Immature natural killer cell (primary cell): ENCODE results near the gene GSC. TPM values are rescaled to one million over a fixed set of nuclear protein-coding genes. Genes with fewer than 3 reads are reported as not detected.
A peak's percentile ranks its signal among the peaks of the same experiment; 100 is the strongest.

Experiments
- DNase-seq, 3 donors: peaks; one replicate each; pipeline ENCODE4 v3.0.0; 2022; ENCODE audit warnings: mixed read lengths in 1 of 3
- H3K27ac Mint-ChIP-seq, 6 donors: one replicate each; pipeline ENCODE4 v1.8.0; 2020; ENCODE audit warnings: mixed read lengths in 6 of 6, mild to moderate bottlenecking in 5 of 6, inconsistent platforms in 4 of 6, moderate library complexity in 3 of 6
- H3K27me3 Mint-ChIP-seq, 3 donors: one replicate each; pipeline ENCODE4 v1.8.0; 2020 to 2021; ENCODE audit warnings: low read depth in 3 of 3, mild to moderate bottlenecking in 3 of 3, mixed read lengths in 3 of 3, moderate library complexity in 3 of 3, inconsistent platforms in 1 of 3
- H3K36me3 Mint-ChIP-seq, 3 donors: one replicate each; pipeline ENCODE4 v1.8.0; 2020; ENCODE audit warnings: mixed read lengths in 3 of 3, inconsistent platforms in 2 of 3, mild to moderate bottlenecking in 2 of 3
- H3K4me1 Mint-ChIP-seq, 2 donors: one replicate each; pipeline ENCODE4 v1.8.0; 2020; ENCODE audit warnings: inconsistent platforms in 2 of 2, mild to moderate bottlenecking in 2 of 2, mixed read lengths in 2 of 2, moderate library complexity in 1 of 2
- H3K4me3 Mint-ChIP-seq, 5 donors: one replicate each; pipeline ENCODE4 v1.8.0; 2020; ENCODE audit warnings: mild to moderate bottlenecking in 5 of 5, mixed read lengths in 5 of 5, inconsistent platforms in 3 of 5, moderate library complexity in 3 of 5
- H3K9me3 Mint-ChIP-seq, 6 donors: one replicate each; pipeline ENCODE4 v1.8.0; 2020; ENCODE audit warnings: mild to moderate bottlenecking in 6 of 6, mixed read lengths in 6 of 6, inconsistent platforms in 4 of 6, moderate library complexity in 3 of 6
- polyA plus RNA-seq, 3 donors: library from polyadenylated mRNA; unstranded; fragments of 300-500 nt; fragmentation: Illumina TruSeq; gene quantifications; one replicate each; pipeline ENCODE4 v1.2.3, GENCODE V29; 2021

The GSC gene
- polyA plus RNA-seq, 3 donors from 2014 or later, result not detected

DNA sequence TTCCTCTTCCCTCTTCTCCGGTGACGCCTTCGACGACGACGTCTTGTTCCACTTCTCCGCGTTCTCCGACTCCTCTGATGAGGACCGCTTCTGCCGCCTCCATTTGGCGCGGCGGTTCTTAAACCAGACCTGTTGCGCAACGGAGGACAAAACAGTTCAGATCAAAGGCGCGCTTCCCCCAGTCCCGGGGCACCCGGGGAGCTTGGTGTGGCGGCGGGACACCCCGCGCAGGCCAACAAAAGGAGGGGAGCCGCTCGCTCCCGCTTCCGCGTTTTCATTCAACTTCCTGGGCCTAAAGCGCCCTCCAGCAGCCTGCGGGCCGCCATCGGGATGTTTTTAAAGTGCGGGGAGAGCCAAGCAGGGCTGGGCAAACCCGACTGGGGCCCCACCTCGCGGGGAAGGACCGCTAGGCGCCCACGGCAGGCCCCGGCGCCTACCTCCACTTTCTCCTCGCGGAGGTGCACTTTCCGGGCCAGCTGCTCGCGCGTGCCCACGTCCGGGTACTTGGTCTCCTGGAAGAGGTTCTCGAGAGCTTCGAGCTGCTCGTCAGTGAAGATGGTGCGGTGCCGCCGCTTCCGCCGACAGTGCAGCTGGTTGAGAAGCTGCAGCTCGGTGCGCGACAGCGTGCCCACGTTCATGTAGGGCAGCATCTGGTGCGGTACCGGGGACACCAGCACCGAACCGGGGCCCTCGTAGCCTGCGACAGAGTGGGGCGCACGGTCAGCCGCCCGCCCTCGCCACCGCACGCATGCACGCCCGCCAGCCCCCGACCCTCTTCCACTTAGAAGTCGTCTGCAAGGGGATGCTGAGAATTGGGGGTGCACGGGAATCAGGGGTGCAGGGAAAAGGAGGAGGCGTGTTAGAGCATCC lies 1.2 kb downstream of the GSC start:
- Mint-ChIP-seq H3K9me3 (no peaks in the 10 kb centered on the region), H3K36me3 (peaks cover 0 to 6% (median 0%) of the 10 kb centered on the region in 3 donors), H3K4me3 (peak overlapping the region; percentile 69 to 88 (median 82)), H3K27me3 (peaks cover 36 to 47% (median 44%) of the 10 kb centered on the region in 3 donors), H3K27ac (peak overlapping the region in 1 of 6 donors; percentile 69), H3K4me1 (peaks cover 6 to 16% of the 10 kb centered on the region in 2 donors)
- peak in 2 of 3 donors; percentile 12 to 44 for DNase-seq

DNA sequence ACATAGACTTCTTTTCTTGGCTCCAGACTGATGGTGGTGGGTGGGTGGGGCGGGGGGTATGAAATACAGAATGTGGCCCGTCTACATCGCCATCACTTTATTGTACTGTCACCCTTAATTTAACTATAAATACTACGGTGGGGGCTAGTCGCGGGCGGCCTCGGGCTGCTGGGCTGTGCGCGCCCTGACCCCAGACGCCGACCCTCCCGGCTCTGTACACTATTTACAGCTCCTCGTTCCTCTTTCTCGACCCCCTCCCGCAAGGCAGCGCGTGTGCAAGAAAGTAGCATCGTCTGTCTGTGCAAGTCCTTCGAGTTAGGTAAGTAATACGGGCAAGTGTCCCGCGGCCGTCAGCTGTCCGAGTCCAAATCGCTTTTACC lies 1.8 kb downstream of the GSC start:
- H3K27ac Mint-ChIP-seq, result peak overlapping the region in 1 of 6 donors; percentile 69
- peaks cover 0 to 6% (median 0%) of the 10 kb centered on the region in 3 donors for H3K36me3 Mint-ChIP-seq

DNA sequence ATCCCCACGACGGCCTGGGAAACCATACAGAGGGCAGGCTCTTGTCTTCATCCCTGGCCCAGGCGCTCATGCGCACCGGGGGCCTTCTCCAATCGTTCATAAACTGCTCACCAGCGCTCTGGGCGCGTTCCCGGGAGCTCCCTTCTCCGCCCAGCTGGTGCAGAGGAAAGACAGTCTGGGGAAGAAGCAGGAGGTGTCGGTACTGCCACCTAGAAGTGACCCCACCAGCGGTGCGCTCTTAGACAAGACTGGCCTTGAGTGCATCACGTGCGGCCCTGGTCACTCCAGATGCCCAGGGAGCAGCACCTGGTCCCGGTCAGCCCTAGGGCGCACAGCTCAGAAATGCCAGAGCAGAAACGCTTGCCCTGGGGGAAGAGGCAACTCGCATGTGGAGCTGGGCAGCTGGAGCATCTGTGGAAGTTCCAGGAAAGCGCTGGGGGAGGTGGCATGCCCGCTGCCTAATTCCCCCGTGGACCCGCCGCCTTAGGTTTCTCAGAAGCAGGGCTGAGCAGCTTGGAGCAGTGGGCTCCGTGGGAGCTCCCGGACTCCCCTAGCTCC lies 2.5 kb downstream of the GSC start:
- H3K4me3 Mint-ChIP-seq, result peak overlapping the region in 2 of 5 donors; percentile 57 to 70
- peaks cover 0 to 6% (median 0%) of the 10 kb centered on the region in 3 donors for H3K36me3 Mint-ChIP-seq
- no peak overlapping the region for H3K27ac Mint-ChIP-seq
- peaks cover 23 to 43% (median 32%) of the 10 kb centered on the region in 3 donors for H3K27me3 Mint-ChIP-seq
- H3K4me1 Mint-ChIP-seq, result peaks cover 6 to 14% of the 10 kb centered on the region in 2 donors
- H3K9me3 Mint-ChIP-seq, result no peaks in the 10 kb centered on the region
- DNase-seq, result no peak

More for the DNA sequence above, 1.8 kb downstream of the GSC start:
- Mint-ChIP-seq H3K4me3 (peak overlapping the region; percentile 47 to 88 (median 82)), H3K4me1 (peaks cover 6 to 14% of the 10 kb centered on the region in 2 donors), H3K9me3 (no peaks in the 10 kb centered on the region), H3K27me3 (peaks cover 30 to 46% (median 38%) of the 10 kb centered on the region in 3 donors)
- no peak for DNase-seq

DNA sequence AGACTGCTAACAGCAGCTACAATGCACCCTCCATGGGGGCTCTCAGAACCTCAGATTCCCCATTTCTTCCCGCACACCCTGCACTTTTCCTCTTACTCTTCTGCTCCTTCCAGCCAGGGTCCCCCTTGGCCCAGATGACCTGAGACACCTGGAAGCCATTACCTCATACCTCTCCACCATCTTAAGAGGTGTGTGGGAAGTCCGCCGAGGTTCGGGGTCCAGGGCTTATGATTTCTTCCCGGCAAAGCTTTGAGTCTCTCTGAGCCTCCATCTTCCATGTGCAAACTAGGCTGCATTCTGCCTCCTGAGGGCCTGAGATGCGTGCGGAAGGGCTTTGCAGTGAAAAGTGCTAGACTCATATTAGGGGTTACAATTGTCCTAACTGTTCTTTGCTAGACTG lies 5.3 kb downstream of the GSC start:
- peaks cover 14 to 38% (median 15%) of the 10 kb centered on the region in 3 donors for H3K27me3 Mint-ChIP-seq
- DNase-seq, result no peak
- peaks cover 6 to 9% of the 10 kb centered on the region in 2 donors for H3K4me1 Mint-ChIP-seq
- no peak overlapping the region for H3K4me3 Mint-ChIP-seq
- H3K36me3 Mint-ChIP-seq, result no peaks in the 10 kb centered on the region
- H3K9me3 Mint-ChIP-seq, result no peaks in the 10 kb centered on the region
- H3K27ac Mint-ChIP-seq, result no peak overlapping the region

DNA sequence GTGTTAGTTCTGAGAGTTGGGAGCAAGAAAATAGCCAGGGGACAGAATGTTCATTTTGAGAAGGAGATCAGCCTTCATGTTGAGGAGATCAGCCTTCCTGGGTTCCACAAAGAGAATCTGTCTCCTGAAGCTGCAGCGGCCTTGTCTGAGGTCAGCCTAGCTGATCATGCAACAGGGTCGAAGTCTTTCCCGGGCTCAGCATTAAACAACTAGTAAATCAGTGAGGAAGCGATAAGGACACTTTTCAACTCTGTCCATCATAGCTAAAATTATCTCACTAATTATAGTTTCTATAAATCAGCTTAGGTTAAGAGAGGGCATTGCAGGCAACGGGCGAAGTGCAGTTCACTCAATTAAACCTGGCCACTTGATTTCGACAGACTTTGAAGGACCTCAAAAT lies 7.5 kb downstream of the GSC start:
- DNase-seq, result no peak
- H3K36me3 Mint-ChIP-seq, result no peaks in the 10 kb centered on the region
- no peaks in the 10 kb centered on the region for H3K9me3 Mint-ChIP-seq
- no peak overlapping the region for H3K4me3 Mint-ChIP-seq
- no peak overlapping the region for H3K27ac Mint-ChIP-seq
- peaks cover 9 to 38% (median 9%) of the 10 kb centered on the region in 3 donors for H3K27me3 Mint-ChIP-seq
- no peaks in the 10 kb centered on the region for H3K4me1 Mint-ChIP-seq

DNA sequence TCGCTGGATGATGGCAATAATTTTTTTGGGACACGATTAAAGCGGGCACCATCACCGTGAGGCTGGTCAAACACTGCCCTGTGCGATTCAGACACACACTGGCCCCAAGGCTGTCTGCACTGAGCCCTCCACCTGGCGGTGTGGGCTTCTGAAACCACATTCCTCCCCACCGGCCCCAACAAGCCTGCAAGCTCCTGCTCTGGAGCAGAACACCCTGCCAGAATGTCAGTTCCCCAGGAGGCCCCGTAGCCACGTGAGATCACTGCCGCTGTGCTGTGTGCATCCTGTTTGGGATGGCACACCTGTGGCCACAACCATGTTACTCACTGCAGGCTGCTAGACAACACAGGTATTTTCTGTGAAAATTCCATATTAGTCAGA lies 7.9 kb downstream of the GSC start:
- H3K4me1 Mint-ChIP-seq, result no peaks in the 10 kb centered on the region
- DNase-seq, result no peak
- H3K27me3 Mint-ChIP-seq, result peaks cover 6 to 35% (median 9%) of the 10 kb centered on the region in 3 donors
- H3K27ac Mint-ChIP-seq, result no peak overlapping the region
- no peaks in the 10 kb centered on the region for H3K9me3 Mint-ChIP-seq
- no peak overlapping the region for H3K4me3 Mint-ChIP-seq
- H3K36me3 Mint-ChIP-seq, result no peaks in the 10 kb centered on the region

DNA sequence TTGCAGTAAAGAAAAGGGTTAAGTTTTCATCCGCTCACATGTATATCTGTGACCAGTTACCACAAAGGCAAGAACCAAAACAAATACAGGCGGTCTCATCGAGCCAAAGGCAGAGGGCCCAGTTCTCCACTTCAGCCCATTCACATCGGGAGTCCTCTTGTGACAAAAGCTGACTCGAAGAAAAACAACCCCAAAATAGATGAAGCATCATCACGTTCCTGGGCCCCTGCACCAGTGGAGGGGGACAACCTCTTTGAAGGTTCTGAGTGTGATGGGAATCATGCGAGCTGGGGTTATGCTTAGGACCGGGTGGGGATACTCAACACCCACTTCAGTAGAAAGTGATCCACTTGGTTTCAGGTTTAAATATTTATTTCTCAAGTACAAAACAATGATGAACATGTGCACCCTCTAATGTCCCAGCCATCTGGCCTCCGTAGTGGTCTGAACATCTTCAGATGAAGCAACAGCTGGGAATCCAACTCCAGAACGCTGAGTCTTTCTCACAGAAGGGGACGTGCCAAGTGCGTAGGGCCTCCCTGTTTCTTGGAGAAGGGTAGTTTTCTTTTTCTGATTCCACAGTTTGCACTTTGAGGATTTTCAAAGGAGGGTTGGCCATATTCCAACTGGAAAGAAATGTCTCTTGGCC lies 8.4 kb downstream of the GSC start:
- H3K27me3 Mint-ChIP-seq, result peaks cover 4 to 32% (median 9%) of the 10 kb centered on the region in 3 donors
- no peaks in the 10 kb centered on the region for H3K4me1 Mint-ChIP-seq
- no peak overlapping the region for H3K27ac Mint-ChIP-seq
- H3K4me3 Mint-ChIP-seq, result no peak overlapping the region
- no peak for DNase-seq
- no peaks in the 10 kb centered on the region for H3K36me3 Mint-ChIP-seq
- H3K9me3 Mint-ChIP-seq, result no peaks in the 10 kb centered on the region

DNA sequence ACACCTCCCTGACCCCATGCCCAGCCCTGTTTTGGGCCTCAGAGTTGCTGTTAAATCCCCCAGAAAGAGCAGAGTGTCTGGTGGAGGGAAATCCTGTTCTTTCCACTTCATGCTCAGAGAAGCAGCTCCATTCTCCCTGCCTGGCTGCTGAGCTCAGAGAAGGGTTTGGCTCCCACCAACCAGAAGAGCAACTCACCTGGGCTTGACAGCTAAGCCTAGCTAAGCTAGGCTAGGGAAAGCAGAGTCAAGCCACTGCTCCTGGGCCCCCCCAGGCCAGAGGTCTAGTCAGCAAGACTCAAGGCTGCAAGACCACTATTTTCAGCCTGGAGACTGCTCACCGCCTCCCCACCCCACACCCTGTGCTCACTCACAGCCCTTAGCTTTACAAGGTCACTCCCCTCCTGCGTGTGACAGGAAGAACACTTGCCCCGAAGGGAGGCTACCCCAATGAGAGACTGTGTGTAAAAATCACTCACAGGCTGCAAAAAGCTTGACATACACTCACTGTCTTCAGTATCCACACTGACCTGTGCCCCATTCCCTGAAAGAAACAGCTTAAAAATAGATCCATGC lies 13.5 kb downstream of the GSC start:
- H3K27me3 Mint-ChIP-seq, result peaks cover 2 to 17% (median 3%) of the 10 kb centered on the region in 3 donors

DNA sequence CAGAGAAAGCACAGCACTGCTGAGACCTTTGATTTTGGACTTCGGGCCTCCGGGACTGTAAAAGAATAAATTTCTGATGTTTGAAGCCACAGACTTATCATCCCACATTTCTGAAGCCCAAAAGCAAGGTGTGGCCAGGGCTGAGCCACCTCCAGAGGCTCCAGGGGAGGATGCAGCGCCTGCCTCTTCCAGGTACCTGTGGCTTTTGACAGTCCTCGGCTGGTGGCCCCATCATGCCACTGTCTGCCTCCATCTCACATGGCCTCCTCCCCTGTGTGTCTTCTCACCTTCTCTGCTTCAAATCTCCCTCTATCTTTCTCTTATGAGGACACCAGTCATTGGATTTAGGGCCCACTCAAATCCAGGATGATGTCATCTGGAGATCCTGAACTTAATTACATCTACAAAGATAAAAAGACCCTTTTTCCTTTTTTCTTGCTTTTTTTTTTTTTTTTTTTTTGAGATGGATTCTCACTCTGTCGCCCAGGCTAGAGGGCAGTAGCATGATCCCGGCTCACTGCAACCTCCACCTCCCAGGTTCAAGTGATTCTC lies 15.4 kb downstream of the GSC start:
- H3K4me1 Mint-ChIP-seq, result no peaks in the 10 kb centered on the region
- H3K27ac Mint-ChIP-seq, result no peak overlapping the region
- peaks cover 2 to 10% (median 8%) of the 10 kb centered on the region in 3 donors for H3K27me3 Mint-ChIP-seq
- no peak overlapping the region for H3K4me3 Mint-ChIP-seq
- DNase-seq, result no peak
- H3K36me3 Mint-ChIP-seq, result no peaks in the 10 kb centered on the region
- no peaks in the 10 kb centered on the region for H3K9me3 Mint-ChIP-seq

More for the DNA sequence above, 13.5 kb downstream of the GSC start:
- Mint-ChIP-seq H3K27ac (no peak overlapping the region), H3K4me1 (no peaks in the 10 kb centered on the region), H3K36me3 (no peaks in the 10 kb centered on the region), H3K4me3 (no peak overlapping the region), H3K9me3 (no peaks in the 10 kb centered on the region)
- no peak for DNase-seq

DNA sequence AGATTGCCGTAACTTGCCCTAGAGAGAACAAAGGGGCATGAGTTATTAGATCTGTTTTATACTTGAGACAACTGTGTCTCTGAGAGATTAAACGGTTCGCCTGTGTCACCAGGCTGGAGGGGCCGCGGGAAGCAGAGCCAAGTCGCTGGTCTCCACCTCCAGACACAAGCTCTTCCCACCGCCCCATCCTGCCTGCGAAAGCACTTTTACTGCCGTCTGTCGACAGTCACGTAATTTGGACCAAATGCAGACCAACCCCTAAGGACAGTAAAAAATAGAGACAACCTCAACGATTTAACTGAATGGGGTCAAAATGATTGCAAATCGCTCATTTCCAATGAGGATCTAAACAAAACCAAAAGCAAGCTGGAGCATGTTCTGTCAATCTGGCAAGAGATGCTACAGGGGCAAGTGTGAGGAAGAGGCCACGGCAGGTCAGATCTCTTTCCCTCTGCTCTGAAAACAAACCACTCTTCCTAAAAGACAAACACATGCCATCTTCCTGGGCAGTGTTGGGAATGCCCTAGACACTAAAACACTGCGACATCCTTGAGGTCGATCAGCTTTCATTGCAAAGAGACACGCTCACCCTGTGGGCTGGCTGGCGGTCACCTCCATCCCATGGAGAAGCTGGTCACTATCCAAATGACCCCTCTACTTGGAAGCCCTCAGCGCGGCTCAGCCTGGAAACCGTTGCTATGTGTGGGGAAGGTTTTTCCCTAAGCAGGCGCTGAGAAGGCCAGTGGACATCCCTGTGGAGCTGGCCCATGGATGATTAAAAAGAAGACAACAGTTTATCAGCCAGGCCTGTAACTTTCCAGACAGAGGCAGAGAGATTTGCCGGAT lies 17.1 kb downstream of the GSC start:
- DNase-seq, result no peak
- no peaks in the 10 kb centered on the region for H3K9me3 Mint-ChIP-seq
- H3K27ac Mint-ChIP-seq, result no peak overlapping the region
- H3K27me3 Mint-ChIP-seq, result peaks cover 4 to 7% (median 4%) of the 10 kb centered on the region in 3 donors
- no peaks in the 10 kb centered on the region for H3K36me3 Mint-ChIP-seq
- H3K4me1 Mint-ChIP-seq, result no peaks in the 10 kb centered on the region
- no peak overlapping the region for H3K4me3 Mint-ChIP-seq

DNA sequence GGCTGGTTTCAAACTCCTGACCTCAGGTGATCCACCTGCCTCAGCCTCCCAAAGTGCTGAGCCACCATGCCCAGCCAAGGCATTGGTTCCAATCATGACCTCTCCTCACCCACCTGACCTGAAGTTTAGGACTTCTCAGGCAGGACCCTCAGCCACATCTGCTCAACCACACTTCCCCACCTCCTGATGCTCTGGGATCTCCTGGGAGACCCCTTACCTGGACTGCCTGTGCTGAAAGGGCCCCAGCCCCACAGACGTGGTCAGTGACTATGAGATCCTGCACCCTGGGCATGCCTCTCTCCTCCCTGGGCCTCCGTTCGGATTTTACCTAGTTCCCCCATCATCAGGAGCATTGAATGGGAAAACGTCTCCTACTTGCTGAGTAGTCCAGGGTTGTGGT lies 18.0 kb downstream of the GSC start:
- H3K9me3 Mint-ChIP-seq, result no peaks in the 10 kb centered on the region
- no peak overlapping the region for H3K4me3 Mint-ChIP-seq
- no peak for DNase-seq
- no peaks in the 10 kb centered on the region for H3K36me3 Mint-ChIP-seq
- no peaks in the 10 kb centered on the region for H3K4me1 Mint-ChIP-seq
- H3K27ac Mint-ChIP-seq, result no peak overlapping the region
- H3K27me3 Mint-ChIP-seq, result peaks cover 4 to 7% (median 4%) of the 10 kb centered on the region in 3 donors

DNA sequence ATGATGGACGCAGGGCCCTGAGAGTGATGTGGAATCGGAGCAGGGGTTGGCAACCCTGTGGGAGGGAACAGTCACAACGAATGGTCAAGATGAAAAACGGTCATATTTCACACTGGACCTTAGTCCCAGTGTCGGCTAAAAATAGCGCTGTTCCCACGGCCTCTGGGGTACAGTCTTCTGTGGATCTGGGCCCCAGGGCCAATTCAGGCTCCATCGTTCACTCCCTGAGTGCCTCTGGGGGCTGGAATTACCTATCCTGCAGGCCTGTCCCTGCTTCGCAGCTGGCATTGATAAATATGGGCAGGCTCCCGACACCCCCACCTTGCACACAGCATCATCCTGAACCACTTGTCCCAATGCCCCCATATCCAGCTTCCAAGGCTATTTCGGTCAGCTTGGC lies 18.6 kb downstream of the GSC start:
- no peaks in the 10 kb centered on the region for H3K4me1 Mint-ChIP-seq
- peaks cover 4 to 7% (median 4%) of the 10 kb centered on the region in 3 donors for H3K27me3 Mint-ChIP-seq
- H3K36me3 Mint-ChIP-seq, result no peaks in the 10 kb centered on the region
- H3K27ac Mint-ChIP-seq, result no peak overlapping the region
- DNase-seq, result no peak
- H3K4me3 Mint-ChIP-seq, result no peak overlapping the region
- no peaks in the 10 kb centered on the region for H3K9me3 Mint-ChIP-seq

DNA sequence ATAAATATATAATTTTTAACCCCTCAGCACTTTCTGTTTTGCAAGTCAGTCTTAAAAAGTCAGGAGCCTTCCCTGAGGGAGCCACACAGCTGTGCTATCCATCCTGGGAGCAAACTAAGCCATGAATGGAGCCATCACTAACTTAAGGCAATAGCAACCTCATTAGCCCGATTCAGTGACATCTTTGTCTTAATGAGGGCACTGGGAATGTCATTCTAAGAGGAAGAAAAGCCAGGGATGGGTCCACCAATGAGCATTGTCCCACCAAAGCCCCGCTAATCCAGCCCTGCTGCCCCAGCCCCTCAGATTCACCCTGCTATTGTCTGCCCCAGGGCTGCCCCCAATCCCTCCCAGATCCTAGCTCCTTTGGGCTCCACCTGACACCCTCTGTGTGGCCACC lies 19.5 kb downstream of the GSC start:
- H3K27me3 Mint-ChIP-seq, result peaks cover 4 to 7% (median 6%) of the 10 kb centered on the region in 3 donors
- H3K27ac Mint-ChIP-seq, result no peak overlapping the region
- H3K9me3 Mint-ChIP-seq, result no peaks in the 10 kb centered on the region
- H3K4me3 Mint-ChIP-seq, result no peak overlapping the region
- DNase-seq, result no peak
- no peaks in the 10 kb centered on the region for H3K36me3 Mint-ChIP-seq
- H3K4me1 Mint-ChIP-seq, result no peaks in the 10 kb centered on the region
